Stimulated activated CD4-positive, alpha-beta T cell treated with anti-CD3 and anti-CD28 coated beads, Interleukin-4, amount 100 ng/mL, for 48 hours (primary cell): Measurements from ENCODE around the gene OR10A7.
A peak's percentile ranks its signal among the peaks of the same experiment; 100 is the strongest.
"Not testable (repeated sequence)": the region's sequence is repeated elsewhere in the genome, so short reads cannot be mapped to it uniquely, and the experiment has no call there.

Source experiments
- DNase-seq, 2 donors: peaks; one replicate each; pipeline ENCODE4 v3.0.0-alpha.2; 2020; ENCODE audit warnings: low read depth in 2 of 2

The OR10A7 gene, protein sequence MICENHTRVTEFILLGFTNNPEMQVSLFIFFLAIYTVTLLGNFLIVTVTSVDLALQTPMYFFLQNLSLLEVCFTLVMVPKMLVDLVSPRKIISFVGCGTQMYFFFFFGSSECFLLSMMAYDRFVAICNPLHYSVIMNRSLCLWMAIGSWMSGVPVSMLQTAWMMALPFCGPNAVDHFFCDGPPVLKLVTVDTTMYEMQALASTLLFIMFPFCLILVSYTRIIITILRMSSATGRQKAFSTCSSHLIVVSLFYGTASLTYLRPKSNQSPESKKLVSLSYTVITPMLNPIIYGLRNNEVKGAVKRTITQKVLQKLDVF

DNA sequence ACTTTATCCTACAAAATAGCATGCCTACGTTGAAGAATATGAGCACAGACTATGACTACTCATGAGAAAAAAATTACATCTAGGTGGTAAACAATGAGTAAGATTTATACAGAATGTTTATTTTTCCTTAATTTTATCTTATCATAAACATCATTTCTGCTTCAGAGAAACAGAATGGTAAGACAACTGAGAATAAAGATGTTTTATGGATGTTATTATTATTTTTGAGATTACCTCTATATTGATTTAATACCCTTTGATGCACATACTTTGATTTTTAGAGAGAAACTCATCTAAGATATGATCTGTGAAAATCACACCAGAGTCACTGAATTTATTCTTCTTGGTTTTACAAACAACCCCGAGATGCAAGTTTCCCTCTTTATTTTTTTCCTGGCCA lies at the start of gene OR10A7:
Gene OR10A7, plus strand, starts transcription at position 301 of the 400 bp plus-strand sequence. Its CDS starts 0 bp downstream, at position 301.
- no peak for DNase-seq

DNA sequence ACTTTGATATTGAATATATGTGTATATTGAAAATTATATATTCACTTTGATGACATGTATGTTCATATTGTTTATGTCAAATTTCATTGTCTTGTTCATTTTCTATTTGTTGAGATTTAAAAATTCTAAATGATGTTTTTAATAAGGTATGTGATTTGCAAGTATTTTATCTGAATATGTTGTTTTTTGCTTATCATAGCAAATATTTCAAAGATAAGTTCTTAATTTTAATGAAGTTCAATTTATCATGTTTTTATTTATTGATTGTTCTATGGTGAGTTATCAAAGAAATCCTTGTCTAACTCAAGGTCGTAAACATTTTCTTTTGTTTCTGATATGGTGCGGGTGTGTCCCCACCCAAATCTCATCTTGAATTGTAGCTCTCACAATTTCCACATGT lies 49.4 kb upstream of the OR10A7 start:
- no peak for DNase-seq

DNA sequence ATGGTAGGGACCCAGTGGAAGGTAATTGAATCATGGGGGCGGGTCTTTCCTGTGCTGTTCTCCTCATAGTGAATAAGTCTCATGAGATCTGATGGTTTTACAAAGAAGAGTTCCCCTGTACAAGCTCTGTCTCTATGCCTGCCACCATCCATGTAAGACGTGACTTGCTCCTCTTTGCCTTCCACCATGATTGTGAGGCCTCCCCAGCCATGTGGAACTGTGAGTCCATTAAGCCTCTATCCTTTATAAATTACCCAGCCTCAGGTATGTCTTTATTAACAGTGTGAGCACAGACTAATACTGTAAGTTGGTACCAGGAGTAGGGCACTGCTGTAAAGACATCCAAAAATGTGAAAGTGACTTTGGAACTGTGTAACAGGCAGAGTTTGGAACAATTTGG lies 49.0 kb upstream of the OR10A7 start:
- DNase-seq: not testable (repeated sequence)

DNA sequence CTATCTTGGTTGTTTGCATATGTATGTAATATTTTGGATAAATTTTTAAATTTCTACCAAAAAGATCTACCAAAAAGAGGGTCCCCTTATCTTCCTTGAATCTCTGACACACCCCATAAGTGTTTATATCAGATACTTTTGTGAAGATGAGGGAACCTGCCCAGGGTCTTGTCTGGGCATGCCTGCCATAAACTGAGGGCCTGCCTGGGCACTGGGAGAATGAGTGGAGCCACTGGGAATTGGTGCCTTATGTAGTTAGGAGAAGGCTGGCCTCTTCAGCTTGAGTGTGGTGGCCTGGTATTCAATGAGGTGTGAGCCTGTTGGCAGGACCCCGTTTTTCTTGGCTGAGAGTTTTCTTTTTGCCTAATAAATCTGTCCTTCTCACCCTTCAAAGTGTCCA lies 48.1 kb upstream of the OR10A7 start:
- no peak for DNase-seq

DNA sequence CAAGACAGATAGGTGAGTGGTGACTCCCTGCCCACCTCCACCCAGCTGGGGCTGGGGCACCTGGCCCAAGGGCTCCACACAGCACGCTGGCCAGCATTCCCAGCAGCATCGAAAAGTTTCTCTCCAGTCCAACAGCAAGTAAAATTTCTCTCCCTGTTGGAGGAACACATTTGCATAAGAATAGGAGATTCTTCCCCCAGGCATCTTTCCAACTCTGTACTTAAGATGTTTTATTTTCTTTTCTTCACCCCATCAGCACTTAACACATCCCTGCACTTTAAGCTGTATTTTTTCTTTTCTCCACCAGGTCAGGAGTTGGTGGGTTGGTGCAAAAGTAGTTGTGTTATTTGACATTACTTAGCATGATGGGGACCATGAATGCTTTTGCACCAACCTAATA lies 47.4 kb upstream of the OR10A7 start:
- no peak for DNase-seq

DNA sequence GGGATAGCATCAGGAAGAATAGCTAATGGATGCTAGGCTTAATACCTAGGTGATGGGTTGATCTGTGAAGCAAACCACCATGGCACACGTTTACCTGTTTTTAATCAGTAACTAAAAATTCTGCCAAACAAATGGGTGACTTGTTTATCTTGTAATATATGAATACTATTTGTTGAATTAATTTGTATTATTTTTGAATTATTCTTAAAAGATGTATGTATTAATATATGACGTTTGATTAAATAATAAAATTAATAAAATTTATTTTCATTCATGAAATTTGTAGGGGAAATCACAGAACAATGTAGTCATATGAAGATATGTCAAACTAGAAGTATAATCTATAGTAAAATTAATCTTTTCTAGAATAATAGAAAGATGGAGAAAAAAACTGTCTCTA lies 32.3 kb upstream of the OR10A7 start:
- DNase-seq: no peak

DNA sequence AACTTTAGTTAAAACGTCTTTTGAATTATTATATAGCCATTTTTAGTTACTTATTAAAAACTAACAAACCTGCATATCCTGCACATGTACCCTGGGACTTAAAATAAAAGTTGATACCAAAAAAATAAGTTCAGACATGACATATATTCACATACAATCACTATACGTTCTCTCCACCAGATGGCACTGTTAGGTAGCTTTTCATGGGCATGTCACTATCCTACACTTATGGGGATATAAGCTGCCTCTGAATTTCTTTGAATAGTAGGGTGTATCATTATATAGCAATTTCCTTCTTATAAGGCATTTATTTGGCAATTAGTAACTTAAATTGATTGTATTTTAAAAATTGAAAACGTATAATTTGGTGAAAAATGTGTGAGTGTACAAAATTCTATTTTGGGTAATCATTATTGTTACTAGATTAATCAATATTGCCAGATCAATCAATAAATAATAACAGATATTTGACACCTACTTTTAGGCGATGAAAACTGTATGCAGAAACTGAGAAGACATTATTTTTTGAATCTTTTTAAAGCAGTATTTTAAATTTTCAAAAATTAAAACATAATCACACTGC lies 31.8 kb upstream of the OR10A7 start:
- DNase-seq: peak in 1 of 2 donors; percentile 23

DNA sequence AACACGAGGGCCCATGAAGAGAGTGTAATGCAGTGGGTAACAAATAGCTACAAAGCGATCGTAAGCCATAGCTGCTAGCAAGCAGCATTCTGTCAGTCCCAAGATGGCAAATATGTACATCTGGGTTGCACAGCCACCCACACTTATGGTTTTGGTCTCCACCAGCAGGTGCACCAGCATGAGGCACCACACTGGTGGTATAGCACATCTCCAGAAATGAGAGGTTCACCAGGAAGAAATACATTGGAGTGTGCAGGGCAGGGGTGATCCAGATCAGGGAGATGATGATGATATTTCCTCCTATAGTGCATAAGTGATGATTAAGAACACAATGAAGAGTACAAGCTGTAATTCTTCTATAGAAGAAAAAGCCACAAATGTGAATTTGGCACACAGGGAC lies 26.4 kb upstream of the OR10A7 start:
- no peak for DNase-seq

DNA sequence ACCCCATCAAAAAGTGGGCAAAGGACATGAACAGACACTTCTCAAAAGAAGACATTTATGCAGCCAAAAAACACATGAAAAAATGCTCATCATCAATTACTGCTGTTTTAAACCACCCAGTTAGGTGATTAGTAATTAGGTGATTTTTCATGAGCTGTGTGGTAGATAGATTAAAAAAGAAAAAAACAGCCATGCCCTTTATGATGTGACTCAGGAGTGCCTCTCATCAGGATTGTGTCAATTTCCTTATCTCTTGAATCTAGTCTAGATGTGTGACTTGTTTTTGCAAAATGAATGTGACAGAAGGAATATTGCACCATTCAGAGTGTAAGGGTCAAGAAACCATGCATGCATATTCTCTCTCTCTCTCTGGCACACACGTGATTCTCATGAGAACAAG lies 5.7 kb downstream of the OR10A7 start:
- DNase-seq: no peak

DNA sequence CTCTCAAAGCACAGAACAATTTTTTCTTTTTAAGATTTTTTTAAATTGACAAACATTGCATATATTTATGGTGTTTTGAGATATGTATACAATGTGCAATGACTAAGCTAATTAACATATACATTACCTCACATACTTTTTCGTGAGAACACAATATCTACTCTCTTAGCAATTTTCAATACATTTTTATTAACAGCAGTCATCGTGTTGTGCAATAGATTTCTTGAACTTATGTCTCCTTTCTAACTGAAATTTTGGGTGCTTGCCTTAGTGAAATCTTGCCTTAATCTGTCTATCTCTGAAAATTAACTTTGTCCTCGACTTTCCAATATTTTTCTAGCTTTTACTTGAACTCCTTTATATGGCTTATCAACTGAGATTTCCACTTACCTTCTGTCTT lies 6.8 kb downstream of the OR10A7 start:
- DNase-seq: no peak

DNA sequence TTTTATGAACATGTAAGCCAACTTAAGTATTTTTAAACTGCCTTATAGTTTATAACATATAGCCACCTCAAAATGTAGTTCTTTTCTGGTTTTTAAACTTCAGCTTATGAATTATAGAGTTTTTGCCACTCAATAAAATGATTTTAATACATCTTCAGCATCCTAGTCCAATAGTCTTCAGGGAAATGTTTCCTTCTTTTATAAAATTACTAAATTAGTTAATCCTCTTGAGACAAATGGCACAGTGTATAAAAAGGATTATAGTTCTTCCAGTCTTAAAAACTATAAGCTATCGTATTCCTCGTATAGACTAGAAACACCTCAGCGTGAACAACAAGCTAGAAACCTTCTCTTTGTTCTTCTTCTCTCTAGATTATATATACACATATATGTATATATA lies 23.5 kb downstream of the OR10A7 start, which contains the start of gene OR6C74:
Gene OR6C74, plus strand, starts transcription at position 301 of the 400 bp plus-strand sequence. CDS start 2,679 bp downstream, outside the sequence.
- no peak for DNase-seq

DNA sequence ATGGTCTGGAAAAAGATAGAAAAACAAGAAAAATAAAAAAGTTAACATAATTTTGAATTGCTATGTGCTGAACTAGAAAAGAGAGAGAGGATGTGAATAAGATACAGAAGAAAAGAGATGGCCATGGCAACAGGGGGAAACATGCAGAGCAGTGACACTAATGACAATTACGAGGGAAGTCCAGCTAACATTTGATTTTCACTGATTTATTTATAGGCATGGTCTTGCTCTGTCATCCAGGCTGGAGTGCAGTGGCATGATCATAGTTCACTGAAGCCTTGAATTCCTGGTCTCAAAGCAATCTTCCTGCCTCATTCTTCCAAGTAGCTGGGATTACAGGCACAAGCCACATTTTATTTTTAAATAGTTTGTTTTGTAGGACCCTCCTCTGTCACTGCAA lies 25.3 kb downstream of the OR10A7 start:
- no peak for DNase-seq

DNA sequence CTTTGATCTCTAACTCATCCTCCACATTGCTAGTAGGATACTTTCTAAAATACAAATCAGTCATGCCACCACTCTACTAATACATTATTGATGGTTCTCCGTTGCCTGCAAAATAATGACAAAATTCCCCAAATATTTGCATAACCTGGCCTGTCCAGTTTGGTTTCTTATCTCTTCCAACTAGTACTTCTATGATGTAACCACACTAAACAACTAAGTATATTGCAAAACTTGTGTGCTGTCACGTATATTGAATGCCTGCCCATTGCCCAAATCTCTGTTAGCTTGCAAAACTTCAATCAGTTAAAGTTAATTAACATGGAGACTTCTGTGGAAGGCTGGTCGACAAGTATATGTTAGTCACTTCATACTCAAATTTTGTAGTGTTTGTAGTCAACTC lies 30.1 kb downstream of the OR10A7 start:
- no peak for DNase-seq

DNA sequence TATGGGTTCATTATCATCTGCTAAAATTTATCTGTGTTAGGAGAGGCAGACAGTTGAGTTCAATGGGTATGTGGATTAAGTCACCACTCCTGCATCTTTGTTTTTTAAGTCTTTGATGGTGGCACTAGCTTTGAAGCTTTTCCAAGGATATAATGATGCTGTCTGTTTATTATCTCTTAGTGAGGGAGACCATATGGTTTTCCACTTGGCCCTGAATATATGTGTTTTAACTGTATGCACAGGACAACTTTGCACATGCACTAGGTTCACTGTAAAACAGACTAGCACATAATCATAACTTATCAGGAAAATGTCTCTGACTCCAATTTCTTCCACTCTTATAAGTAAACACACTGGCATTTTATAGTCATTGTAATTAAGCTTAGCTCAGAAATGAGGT lies 32.5 kb downstream of the OR10A7 start:
- DNase-seq: no peak

DNA sequence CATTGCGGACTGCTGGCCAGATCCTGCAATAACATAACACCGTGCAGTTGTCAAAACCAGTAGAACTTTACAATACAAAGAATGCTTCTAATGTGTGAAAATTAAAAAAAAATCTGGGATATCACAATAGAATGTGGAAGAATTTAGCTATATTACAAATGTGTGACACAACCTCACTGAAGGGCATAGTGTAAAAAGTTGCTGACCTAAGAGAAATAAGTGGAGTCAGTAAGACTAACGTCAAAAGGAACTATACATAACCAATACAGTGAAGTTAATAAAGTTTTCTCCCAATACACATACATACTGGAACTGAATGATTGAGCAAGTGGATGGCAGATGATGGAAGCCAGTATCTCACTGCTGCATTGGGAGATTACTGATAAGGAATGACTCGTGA lies 36.0 kb downstream of the OR10A7 start:
- DNase-seq: no peak

DNA sequence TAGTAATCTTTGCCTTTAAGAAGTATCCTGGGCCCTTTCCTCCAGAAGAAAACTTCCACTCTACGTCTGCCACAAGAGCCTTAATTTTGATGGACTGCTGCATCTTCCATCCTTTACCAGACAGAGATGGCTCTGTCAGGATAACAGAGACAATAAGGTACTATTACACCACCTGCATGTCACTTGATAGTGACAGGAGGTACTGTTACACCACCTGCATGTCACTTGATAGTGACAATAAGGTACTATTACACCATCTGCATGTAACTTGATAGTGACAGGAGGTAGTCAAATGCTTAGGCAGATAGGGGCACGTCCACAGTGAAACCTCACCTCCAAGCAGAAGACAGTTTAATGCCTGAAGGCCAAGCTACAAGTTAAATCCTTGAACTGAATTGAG lies 37.5 kb downstream of the OR10A7 start:
- no peak for DNase-seq
